ENCODE results near the gene RUNDC1. TPM values are rescaled to one million over a fixed set of nuclear protein-coding genes. Genes with fewer than 3 reads are reported as not detected.
"Not testable (repeated sequence)": the region's sequence is repeated elsewhere in the genome, so short reads cannot be mapped to it uniquely, and the experiment has no call there.

The RUNDC1 gene
- total RNA-seq, 1 experiment from 2014 or later = 14.2 TPM

- TF ChIP-seq, protein P1, sequence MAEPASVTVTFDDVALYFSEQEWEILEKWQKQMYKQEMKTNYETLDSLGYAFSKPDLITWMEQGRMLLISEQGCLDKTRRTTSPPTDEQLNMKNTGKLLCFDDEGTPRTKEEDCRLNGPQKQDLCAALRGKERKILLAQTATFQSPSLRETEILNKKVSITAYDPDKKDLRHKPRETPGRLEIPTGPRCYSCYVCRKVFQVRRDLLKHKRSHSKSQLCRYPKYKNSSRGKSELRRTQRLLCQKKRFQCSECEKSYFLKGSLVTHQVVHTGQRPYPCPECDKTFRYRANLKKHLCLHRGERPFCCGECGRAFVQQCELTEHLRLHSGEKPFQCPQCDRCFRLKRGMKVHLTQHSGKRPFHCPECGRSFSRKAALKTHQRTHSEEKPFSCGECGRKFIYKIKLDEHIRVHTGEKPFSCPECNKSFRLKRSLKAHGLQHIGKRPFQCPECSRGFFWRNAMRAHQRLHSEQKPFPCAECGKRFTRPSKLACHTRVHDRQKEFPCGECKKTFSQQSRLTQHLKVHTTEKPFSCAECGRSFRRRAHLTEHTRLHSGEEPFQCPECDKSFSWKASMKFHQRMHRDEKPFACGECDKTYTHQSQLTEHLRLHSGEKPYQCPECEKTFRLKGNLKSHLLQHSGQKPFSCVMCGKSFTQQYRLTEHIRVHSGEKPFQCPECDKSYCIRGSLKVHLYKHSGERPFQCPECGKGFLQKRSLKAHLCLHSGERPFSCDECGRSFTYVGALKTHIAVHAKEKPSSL (CRISPR knock-in tag; conservative IDR thresholded peaks at IDR 0.05) = no peak
- TF ChIP-seq PRDM15 (CRISPR knock-in tag; IDR thresholded peaks at IDR 0.05) (no peak), E2F5 (CRISPR knock-in tag; IDR thresholded peaks at IDR 0.05) (no peak), ZBTB21 (CRISPR knock-in tag; IDR thresholded peaks at IDR 0.05; ENCODE audit: borderline replicate concordance) (no peak), IRF2 (CRISPR knock-in tag; IDR thresholded peaks at IDR 0.05; ENCODE audit: borderline replicate concordance, low read depth) (no peak), ATF2 (CRISPR knock-in tag; IDR thresholded peaks at IDR 0.05; ENCODE audit: borderline replicate concordance, low read depth) (no peak), JUN (CRISPR knock-in tag; IDR thresholded peaks at IDR 0.05) (no peak), KAT7 (CRISPR knock-in tag; IDR thresholded peaks at IDR 0.05; ENCODE audit: borderline replicate concordance) (no peak), RORB (CRISPR knock-in tag; IDR thresholded peaks at IDR 0.05) (no peak), ESRRA (CRISPR knock-in tag; IDR thresholded peaks at IDR 0.05; ENCODE audit: borderline replicate concordance) (no peak), FOXP1 (CRISPR knock-in tag; IDR thresholded peaks at IDR 0.05; ENCODE audit: borderline replicate concordance) (no peak), SMAD4 (CRISPR knock-in tag; IDR thresholded peaks at IDR 0.05) (no peak), MAX (CRISPR knock-in tag; IDR thresholded peaks at IDR 0.05) (no peak), NR1H2 (CRISPR knock-in tag; IDR thresholded peaks at IDR 0.05) (no peak), SOX15 (CRISPR knock-in tag; IDR thresholded peaks at IDR 0.05) (no peak)
These were observed 11.3 kb upstream of the RUNDC1 start (continued) for GRCh38 chr17:42969001-42969581.

GRCh38 chr17:42971589-42971988 lies 8.8 kb upstream of the RUNDC1 start:
- POLR2A ChIA-PET = no interaction called here
- TF ChIP-seq SMAD3 (CRISPR knock-in tag; IDR thresholded peaks at IDR 0.05; ENCODE audit: borderline replicate concordance) = no peak
- TF ChIP-seq E2F5 (CRISPR knock-in tag; IDR thresholded peaks at IDR 0.05) = no peak
- TF ChIP-seq E2F4 (CRISPR knock-in tag; IDR thresholded peaks at IDR 0.05; ENCODE audit: borderline replicate concordance, low read depth) = no peak
- no peak for TF ChIP-seq RORB (CRISPR knock-in tag; IDR thresholded peaks at IDR 0.05)

DNA sequence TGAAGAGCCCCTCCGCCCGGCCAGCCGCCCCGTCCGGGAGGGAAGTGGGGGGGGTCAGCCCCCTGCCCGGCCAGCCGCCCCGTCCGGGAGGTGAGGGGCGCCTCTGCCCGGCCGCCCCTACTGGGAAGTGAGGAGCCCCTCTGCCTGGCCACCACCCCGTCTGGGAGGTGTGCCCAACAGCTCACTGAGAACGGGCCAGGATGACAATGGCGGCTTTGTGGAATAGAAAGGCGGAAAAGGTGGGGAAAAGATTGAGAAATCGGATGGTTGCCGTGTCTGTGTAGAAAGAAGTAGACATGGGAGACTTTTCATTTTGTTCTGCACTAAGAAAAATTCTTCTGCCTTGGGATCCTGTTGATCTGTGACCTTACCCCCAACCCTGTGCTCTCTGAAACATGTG lies 7.0 kb upstream of the RUNDC1 start:
- ATAC-seq; DNase-seq (ENCODE audit: low spot score); H3K27me3 Mint-ChIP-seq (ENCODE audit: low read depth); H3K9me3 Mint-ChIP-seq; H3K4me1 Mint-ChIP-seq; POLR2A ChIA-PET; H3K4me3 Mint-ChIP-seq; H3K27ac Mint-ChIP-seq; H3K36me3 Mint-ChIP-seq; CTCF ChIA-PET: not testable (repeated sequence)

More at GRCh38 chr17:42971589-42971988, 8.8 kb upstream of the RUNDC1 start:
- H3K4me3 Mint-ChIP-seq = no peak overlapping the region
- no peak overlapping the region for H3K27ac Mint-ChIP-seq
- CTCF ChIA-PET = interaction anchor here (1.0 kb wide), 1 partner anchor 26 kb away, joined by 3 read pairs; the partner anchor contains the start of gene RPL27
- ATAC-seq (no peak), DNase-seq (ENCODE audit: low spot score) (no peak)
- no peaks in the 10 kb centered on the region for H3K9me3 Mint-ChIP-seq
- H3K36me3 Mint-ChIP-seq = 0 out of 2 replicates have a peak, but pooled peaks cover 3% of the 10 kb centered on the region
- no peaks in the 10 kb centered on the region for H3K27me3 Mint-ChIP-seq (ENCODE audit: low read depth)
- no peaks in the 10 kb centered on the region for H3K4me1 Mint-ChIP-seq
